Measurements from ENCODE around the gene PRKN.
"Not testable (repeated sequence)": the region's sequence is repeated elsewhere in the genome, so short reads cannot be mapped to it uniquely, and the experiment has no call there.

PRKN gene

GRCh38 chr6:161354956-161355355 lies 1372.6 kb downstream of the PRKN start:
- FAIRE-seq: no peak

GRCh38 chr6:161354276-161354840 lies 1373.2 kb downstream of the PRKN start:
- FAIRE-seq: no peak

- no peak for FAIRE-seq
Measured at GRCh38 chr6:161353208-161353613, 1374.4 kb downstream of the PRKN start.

GRCh38 chr6:161351858-161352257 lies 1375.7 kb downstream of the PRKN start:
- no peak for FAIRE-seq

GRCh38 chr6:161349886-161350285 lies 1377.7 kb downstream of the PRKN start:
- no peak for FAIRE-seq

GRCh38 chr6:161348628-161348994 lies 1379.0 kb downstream of the PRKN start:
- no peak for FAIRE-seq

GRCh38 chr6:161347988-161348627 lies 1379.5 kb downstream of the PRKN start:
- FAIRE-seq: no peak

- no peak for FAIRE-seq
Measured at GRCh38 chr6:161347125-161347524, 1380.4 kb downstream of the PRKN start.

GRCh38 chr6:161346717-161347116 lies 1380.8 kb downstream of the PRKN start:
- FAIRE-seq: no peak

- FAIRE-seq: no peak
Measured at GRCh38 chr6:161344626-161345025, 1382.9 kb downstream of the PRKN start.

- no peak for FAIRE-seq
Measured at GRCh38 chr6:161342039-161342438, 1385.5 kb downstream of the PRKN start.

GRCh38 chr6:161341638-161342037 lies 1385.9 kb downstream of the PRKN start:
- no peak for FAIRE-seq

- no peak for FAIRE-seq
Measured at GRCh38 chr6:161338015-161338414, 1389.6 kb downstream of the PRKN start.

- no peak for FAIRE-seq
Measured at GRCh38 chr6:161336479-161336878, 1391.1 kb downstream of the PRKN start.

GRCh38 chr6:161333410-161333809 lies 1394.2 kb downstream of the PRKN start:
- no peak for FAIRE-seq

GRCh38 chr6:161331402-161332081 lies 1396.0 kb downstream of the PRKN start:
- not testable (repeated sequence) for FAIRE-seq

- FAIRE-seq: no peak
Measured at GRCh38 chr6:161327360-161327953, 1400.1 kb downstream of the PRKN start.

GRCh38 chr6:161319231-161319630 lies 1408.3 kb downstream of the PRKN start:
- FAIRE-seq: no peak

- no peak for FAIRE-seq
Measured at GRCh38 chr6:161318456-161318855, 1409.1 kb downstream of the PRKN start.

GRCh38 chr6:161316531-161316930 lies 1411.0 kb downstream of the PRKN start:
- no peak for FAIRE-seq

- not testable (repeated sequence) for FAIRE-seq
Measured at GRCh38 chr6:161315246-161315917, 1412.2 kb downstream of the PRKN start.

GRCh38 chr6:161314541-161315245 lies 1412.9 kb downstream of the PRKN start:
- not testable (repeated sequence) for FAIRE-seq

All from A204.1 (cell line).